Immature natural killer cell (primary cell): ENCODE results near the gene GGCX. TPM values are rescaled to one million over a fixed set of nuclear protein-coding genes. Genes with fewer than 3 reads are reported as not detected.
A peak's percentile ranks its signal among the peaks of the same experiment; 100 is the strongest.
"Not testable (repeated sequence)": the region's sequence is repeated elsewhere in the genome, so short reads cannot be mapped to it uniquely, and the experiment has no call there.

ENCODE experiments used
- DNase-seq, 3 donors: peaks; one replicate each; pipeline ENCODE4 v3.0.0; 2022; ENCODE audit warnings: mixed read lengths in 1 of 3
- H3K27ac Mint-ChIP-seq, 6 donors: one replicate each; pipeline ENCODE4 v1.8.0; 2020; ENCODE audit warnings: mixed read lengths in 6 of 6, mild to moderate bottlenecking in 5 of 6, inconsistent platforms in 4 of 6, moderate library complexity in 3 of 6
- H3K27me3 Mint-ChIP-seq, 3 donors: one replicate each; pipeline ENCODE4 v1.8.0; 2020 to 2021; ENCODE audit warnings: low read depth in 3 of 3, mild to moderate bottlenecking in 3 of 3, mixed read lengths in 3 of 3, moderate library complexity in 3 of 3, inconsistent platforms in 1 of 3
- H3K36me3 Mint-ChIP-seq, 3 donors: one replicate each; pipeline ENCODE4 v1.8.0; 2020; ENCODE audit warnings: mixed read lengths in 3 of 3, inconsistent platforms in 2 of 3, mild to moderate bottlenecking in 2 of 3
- H3K4me1 Mint-ChIP-seq, 2 donors: one replicate each; pipeline ENCODE4 v1.8.0; 2020; ENCODE audit warnings: inconsistent platforms in 2 of 2, mild to moderate bottlenecking in 2 of 2, mixed read lengths in 2 of 2, moderate library complexity in 1 of 2
- H3K4me3 Mint-ChIP-seq, 5 donors: one replicate each; pipeline ENCODE4 v1.8.0; 2020; ENCODE audit warnings: mild to moderate bottlenecking in 5 of 5, mixed read lengths in 5 of 5, inconsistent platforms in 3 of 5, moderate library complexity in 3 of 5
- H3K9me3 Mint-ChIP-seq, 6 donors: one replicate each; pipeline ENCODE4 v1.8.0; 2020; ENCODE audit warnings: mild to moderate bottlenecking in 6 of 6, mixed read lengths in 6 of 6, inconsistent platforms in 4 of 6, moderate library complexity in 3 of 6
- polyA plus RNA-seq, 3 donors: library from polyadenylated mRNA; unstranded; fragments of 300-500 nt; fragmentation: Illumina TruSeq; gene quantifications; one replicate each; pipeline ENCODE4 v1.2.3, GENCODE V29; 2021

The GGCX gene
- polyA plus RNA-seq, 3 donors from 2014 or later: 11.4 to 31.7 (median 21.0) TPM

DNA sequence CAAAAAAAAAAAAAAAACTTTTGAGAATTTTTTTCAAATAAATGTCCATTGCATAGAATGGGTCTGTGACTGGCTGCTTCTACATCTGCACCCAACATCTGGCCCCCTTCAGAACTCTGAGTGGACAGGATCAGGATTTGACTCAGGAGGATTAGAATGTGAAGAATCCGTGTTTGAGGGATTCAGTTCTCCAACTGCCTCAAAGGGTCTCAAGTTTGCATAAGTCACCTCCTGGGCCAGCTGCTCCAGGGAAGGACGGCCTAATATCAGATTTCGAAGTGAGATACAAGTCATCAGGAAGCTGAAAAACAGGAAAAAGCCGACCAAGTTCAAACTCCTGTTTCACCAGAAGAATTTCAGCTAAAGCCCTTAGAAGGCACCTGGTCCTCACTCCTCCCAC, 11.5 kb downstream of the GGCX start:
- peaks cover 3 to 6% of the 10 kb centered on the region in 2 donors for H3K4me1 Mint-ChIP-seq
- H3K9me3 Mint-ChIP-seq: no peaks in the 10 kb centered on the region
- H3K27ac Mint-ChIP-seq: no peak overlapping the region
- peaks cover 0 to 28% (median 18%) of the 10 kb centered on the region in 3 donors for H3K36me3 Mint-ChIP-seq
- H3K4me3 Mint-ChIP-seq: no peak overlapping the region
- DNase-seq: no peak
- peaks cover 1 to 3% (median 2%) of the 10 kb centered on the region in 3 donors for H3K27me3 Mint-ChIP-seq

DNA sequence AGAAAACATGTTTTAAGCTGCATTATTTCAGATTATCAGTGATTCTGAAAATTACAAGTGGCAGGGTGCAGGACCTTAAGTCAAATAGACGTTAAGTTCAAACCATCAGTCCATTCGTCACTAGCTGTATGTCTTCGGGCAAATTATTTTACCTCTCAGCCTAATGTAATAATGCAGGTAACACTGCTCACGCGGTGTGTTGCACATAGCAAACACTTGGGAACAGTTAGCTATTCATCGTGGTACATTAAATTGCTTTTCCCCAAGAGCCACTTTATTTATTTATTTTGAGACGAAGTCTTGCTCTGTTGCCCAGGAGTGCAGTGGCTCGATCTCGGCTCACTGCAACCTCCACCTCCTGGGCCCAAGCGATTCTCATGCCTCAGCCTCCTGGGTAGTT, 12.2 kb downstream of the GGCX start:
- no peak for DNase-seq
- Mint-ChIP-seq H3K9me3 (no peaks in the 10 kb centered on the region), H3K4me3 (no peak overlapping the region), H3K4me1 (peaks cover 3 to 6% of the 10 kb centered on the region in 2 donors), H3K27me3 (peaks cover 2 to 3% (median 2%) of the 10 kb centered on the region in 3 donors), H3K27ac (no peak overlapping the region), H3K36me3 (peaks cover 4 to 28% (median 15%) of the 10 kb centered on the region in 3 donors)

- DNase-seq: no peak
- no peak overlapping the region for H3K4me3 Mint-ChIP-seq
- no peaks in the 10 kb centered on the region for H3K9me3 Mint-ChIP-seq
- peak overlapping the region in 2 of 6 donors; percentile 10 to 16 for H3K27ac Mint-ChIP-seq
- peaks cover 3 to 6% of the 10 kb centered on the region in 2 donors for H3K4me1 Mint-ChIP-seq
- peaks cover 7 to 29% (median 15%) of the 10 kb centered on the region in 3 donors for H3K36me3 Mint-ChIP-seq
- H3K27me3 Mint-ChIP-seq: peaks cover 2 to 3% (median 2%) of the 10 kb centered on the region in 3 donors
Observed at GRCh38 chr2:85548608-85548900, 12.7 kb downstream of the GGCX start.

- Mint-ChIP-seq H3K9me3 (no peaks in the 10 kb centered on the region), H3K4me3 (no peak overlapping the region), H3K4me1 (peaks cover 3 to 6% of the 10 kb centered on the region in 2 donors), H3K27ac (peak overlapping the region in 1 of 6 donors; percentile 16), H3K36me3 (peaks cover 11 to 30% (median 19%) of the 10 kb centered on the region in 3 donors), H3K27me3 (peaks cover 2 to 3% (median 2%) of the 10 kb centered on the region in 3 donors)
- no peak for DNase-seq
Observed at GRCh38 chr2:85547859-85548607, 13.3 kb downstream of the GGCX start.

GRCh38 chr2:85547089-85547858, 14.0 kb downstream of the GGCX start:
- no peak for DNase-seq
- Mint-ChIP-seq H3K27me3 (peaks cover 2 to 4% (median 3%) of the 10 kb centered on the region in 3 donors), H3K4me3 (no peak overlapping the region), H3K4me1 (peaks cover 3 to 5% of the 10 kb centered on the region in 2 donors), H3K27ac (peak overlapping the region in 4 of 6 donors; percentile 3 to 39 (median 15)), H3K36me3 (peaks cover 18 to 37% (median 25%) of the 10 kb centered on the region in 3 donors), H3K9me3 (no peaks in the 10 kb centered on the region)

- no peaks in the 10 kb centered on the region for H3K9me3 Mint-ChIP-seq
- no peak for DNase-seq
- H3K4me3 Mint-ChIP-seq: no peak overlapping the region
- peaks cover 10 to 15% of the 10 kb centered on the region in 2 donors for H3K4me1 Mint-ChIP-seq
- peaks cover 2 to 4% (median 3%) of the 10 kb centered on the region in 3 donors for H3K27me3 Mint-ChIP-seq
- peak overlapping the region in 1 of 6 donors; percentile 12 for H3K27ac Mint-ChIP-seq
- peaks cover 16 to 32% (median 22%) of the 10 kb centered on the region in 3 donors for H3K36me3 Mint-ChIP-seq
Observed at GRCh38 chr2:85545780-85546240, 15.5 kb downstream of the GGCX start.

DNA sequence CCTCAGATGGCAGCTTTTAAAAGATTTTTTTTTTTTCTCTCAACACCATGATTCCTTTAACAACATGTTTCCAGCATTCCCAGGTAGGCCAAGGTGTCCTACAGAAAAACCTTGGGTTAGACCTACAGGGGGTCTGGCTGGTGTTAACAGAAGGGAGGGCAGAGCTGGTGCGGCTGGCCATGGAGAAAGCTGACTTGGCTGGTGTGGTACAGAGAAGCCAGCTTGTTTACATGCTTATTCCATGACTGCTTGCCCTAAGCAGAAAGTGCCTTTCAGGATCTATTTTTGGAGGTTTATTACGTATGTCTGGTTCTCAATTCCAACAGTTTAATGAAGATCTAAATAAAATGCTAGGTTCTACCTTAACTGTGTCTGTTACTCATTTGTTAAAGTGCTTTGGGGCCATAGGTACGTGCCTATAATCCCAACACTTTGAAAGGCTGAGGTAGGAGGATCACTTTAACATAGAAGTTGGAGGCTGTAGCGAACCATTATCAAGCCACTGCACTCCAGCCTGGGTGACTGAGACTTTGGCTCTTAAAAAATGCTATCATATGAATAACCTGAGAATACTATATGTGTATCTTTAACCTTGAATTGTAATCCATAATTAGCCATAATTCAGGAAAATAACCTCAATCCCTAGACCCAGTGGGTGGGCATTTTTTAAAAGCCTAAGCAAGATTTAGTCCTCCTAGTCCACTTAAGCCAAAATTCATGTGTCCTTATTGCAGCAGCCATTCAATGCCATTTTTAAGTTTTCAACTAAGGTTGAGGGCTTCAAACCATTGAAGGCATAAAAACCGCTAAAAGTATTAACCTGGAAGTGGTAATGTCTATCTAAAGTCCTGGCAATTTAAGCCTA, 16.1 kb downstream of the GGCX start:
- H3K36me3 Mint-ChIP-seq: peaks cover 14 to 28% (median 24%) of the 10 kb centered on the region in 3 donors
- not testable (repeated sequence) for H3K4me3 Mint-ChIP-seq
- H3K27ac Mint-ChIP-seq: peak overlapping the region in 1 of 6 donors; percentile 23

GRCh38 chr2:85544254-85544691, 17.0 kb downstream of the GGCX start:
- not testable (repeated sequence) for H3K4me3 Mint-ChIP-seq, H3K27ac Mint-ChIP-seq, DNase-seq, H3K9me3 Mint-ChIP-seq
- peaks cover 22 to 27% of the 10 kb centered on the region in 2 donors for H3K4me1 Mint-ChIP-seq
- peaks cover 3 to 11% (median 6%) of the 10 kb centered on the region in 3 donors for H3K27me3 Mint-ChIP-seq
- H3K36me3 Mint-ChIP-seq: peaks cover 14 to 24% (median 23%) of the 10 kb centered on the region in 3 donors

More for the DNA sequence above, 16.1 kb downstream of the GGCX start:
- H3K9me3 Mint-ChIP-seq, H3K27me3 Mint-ChIP-seq, DNase-seq: not testable (repeated sequence)
- peaks cover 16 to 22% of the 10 kb centered on the region in 2 donors for H3K4me1 Mint-ChIP-seq

- peaks cover 28 to 32% of the 10 kb centered on the region in 2 donors for H3K4me1 Mint-ChIP-seq
- H3K9me3 Mint-ChIP-seq: no peaks in the 10 kb centered on the region
- peak overlapping the region in 4 of 6 donors; percentile 0 to 44 (median 7) for H3K27ac Mint-ChIP-seq
- peaks cover 11 to 24% (median 13%) of the 10 kb centered on the region in 3 donors for H3K27me3 Mint-ChIP-seq
- H3K36me3 Mint-ChIP-seq: peaks cover 14 to 24% (median 23%) of the 10 kb centered on the region in 3 donors
- no peak overlapping the region for H3K4me3 Mint-ChIP-seq
- no peak for DNase-seq
Observed at GRCh38 chr2:85542777-85543176, 18.5 kb downstream of the GGCX start.

- Mint-ChIP-seq H3K36me3 (peaks cover 14 to 24% (median 23%) of the 10 kb centered on the region in 3 donors), H3K27me3 (peaks cover 11 to 24% (median 13%) of the 10 kb centered on the region in 3 donors), H3K9me3 (no peaks in the 10 kb centered on the region), H3K27ac (peak overlapping the region in 4 of 6 donors; percentile 9 to 39 (median 13)), H3K4me1 (peaks cover 33 to 41% of the 10 kb centered on the region in 2 donors), H3K4me3 (peak overlapping the region in 1 of 5 donors; percentile 0)
- DNase-seq: no peak
Observed at GRCh38 chr2:85541753-85542457, 19.4 kb downstream of the GGCX start.

- Mint-ChIP-seq H3K27ac (peak overlapping the region in 1 of 6 donors; percentile 55), H3K4me3 (peak overlapping the region; percentile 0 to 96 (median 95)), H3K4me1 (peaks cover 34 to 47% of the 10 kb centered on the region in 2 donors), H3K36me3 (peaks cover 14 to 24% (median 23%) of the 10 kb centered on the region in 3 donors), H3K27me3 (peaks cover 11 to 24% (median 11%) of the 10 kb centered on the region in 3 donors), H3K9me3 (no peaks in the 10 kb centered on the region)
- no peak for DNase-seq
Observed at GRCh38 chr2:85541262-85541661, 20.0 kb downstream of the GGCX start.

GRCh38 chr2:85540133-85540648, 21.1 kb downstream of the GGCX start:
- H3K4me3 Mint-ChIP-seq: peak overlapping the region; percentile 95 to 97 (median 96)
- peaks cover 14 to 24% (median 21%) of the 10 kb centered on the region in 3 donors for H3K36me3 Mint-ChIP-seq
- H3K4me1 Mint-ChIP-seq: peaks cover 35 to 48% of the 10 kb centered on the region in 2 donors

More at GRCh38 chr2:85540133-85540648, 21.1 kb downstream of the GGCX start:
- Mint-ChIP-seq H3K9me3 (no peaks in the 10 kb centered on the region), H3K27ac (peak overlapping the region; percentile 82 to 94 (median 88)), H3K27me3 (peaks cover 11 to 24% (median 12%) of the 10 kb centered on the region in 3 donors)
- no peak for DNase-seq
